GM12878 (cell line): ENCODE results near the gene MSANTD2. TPM values are rescaled to one million over a fixed set of nuclear protein-coding genes. Genes with fewer than 3 reads are reported as not detected.

ENCODE experiments used
- ATAC-seq: fragments of 200-7000 bp; cut with Tn5 transposase; 3 replicates; pipeline ENCODE4 v1.9.1; 2020; ENCODE audit warnings: mild to moderate bottlenecking, moderate library complexity
- BruUV-seq: library from RNA; stranded (reverse); fragments of 400-500 nt; replicated peaks from 2 replicates; lab custom pipeline; 2021; lab: Mats Ljungman, UMichigan
- CTCF ChIA-PET: fragments of 300-600 bp; sonication (Branson Sonifier 250); formaldehyde crosslinking; extraction: SDS; loops from one replicate; lab custom pipeline; 2021; ENCODE audit warnings: inconsistent platforms; lab: Yijun Ruan, JAX
- POLR2A ChIA-PET: fragments of 350-600 bp; formaldehyde crosslinking; extraction: SDS; loops from one replicate; lab custom pipeline; 2021; ENCODE audit warnings: inconsistent platforms; lab: Charles Lee
- RAD21 ChIA-PET: fragments of 300-600 bp; sonication (Branson Sonifier 250); formaldehyde crosslinking; loops from one replicate; lab custom pipeline; 2023; ENCODE audit warnings: antibody characterized with exemption; ENCODE audit not compliant: unreplicated experiment; lab: Charles Lee
- SMC1A ChIA-PET: fragments of 300-600 bp; sonication (Branson Sonifier 250); formaldehyde crosslinking; loops from one replicate; lab custom pipeline; 2023; ENCODE audit not compliant: unreplicated experiment, uncharacterized antibody; lab: Charles Lee
- DNase-seq: peaks from one replicate; pipeline ENCODE4 v3.0.0-alpha.2; 2011; ENCODE audit warnings: low read depth, low spot score
- FAIRE-seq: peaks from 3 replicates; lab custom pipeline; 2011; peaks lifted over from hg19 to GRCh38; lab: Jason Lieb, UNC
- H2AFZ ChIP-seq: 2 replicates; pipeline ENCODE4 v1.6.0; 2011; ENCODE audit warnings: low read depth, low read length, control low read depth; ENCODE audit not compliant: control insufficient read depth
- H3K27ac ChIP-seq: 2 replicates; pipeline ENCODE4 v1.5.1; 2011; ENCODE audit warnings: control low read depth; ENCODE audit not compliant: control insufficient read depth, insufficient read depth
- H3K27me3 ChIP-seq, 2 experiments: replicated peaks in 1 of 2; 2 replicates each; pipeline versions ENCODE4 v1.6.0 to v1.6.1; 2011; ENCODE audit warnings: low read length in 1 of 2; ENCODE audit not compliant: control insufficient read depth in 2 of 2, insufficient read depth in 2 of 2
- H3K36me3 ChIP-seq, 2 experiments: 2 replicates each; pipeline ENCODE4 v1.5.1; 2011; ENCODE audit warnings: low read length in 1 of 2; ENCODE audit not compliant: control insufficient read depth in 2 of 2, insufficient read depth in 2 of 2
- H3K4me1 ChIP-seq: 2 replicates; pipeline ENCODE4 v1.6.1; 2011; ENCODE audit warnings: mild to moderate bottlenecking, low read length, moderate library complexity, mixed read lengths; ENCODE audit not compliant: control insufficient read depth, insufficient read depth
- H3K4me2 ChIP-seq: 2 replicates; pipeline ENCODE4 v1.6.0; 2011; ENCODE audit warnings: control low read depth; ENCODE audit not compliant: control insufficient read depth, insufficient read depth
- H3K4me3 ChIP-seq: fragments of 200-600 bp; sonication (generic); 2 replicates; pipeline ENCODE4 v1.5.1; 2016
- H3K79me2 ChIP-seq: 2 replicates; pipeline ENCODE4 v1.6.0; 2011; ENCODE audit warnings: low read length; ENCODE audit not compliant: control insufficient read depth, insufficient read depth
- H3K9ac ChIP-seq: 2 replicates; pipeline ENCODE4 v1.8.0; 2011; ENCODE audit warnings: low read length, control low read depth, mixed read lengths; ENCODE audit not compliant: control insufficient read depth, insufficient read depth
- H3K9me3 ChIP-seq: replicated peaks from 3 replicates; pipeline ENCODE4 v1.5.1; 2011; ENCODE audit warnings: mild to moderate bottlenecking, low read length; ENCODE audit not compliant: control insufficient read depth, insufficient read depth
- H4K20me1 ChIP-seq: 2 replicates; pipeline ENCODE4 v1.6.0; 2011; ENCODE audit not compliant: control insufficient read depth, insufficient read depth
- CBX5 ChIP-seq: sonication (generic); IDR thresholded peaks from 2 replicates; pipeline ENCODE4 v1.6.1; 2016; ENCODE audit warnings: low read depth, moderate library complexity, mild to moderate bottlenecking, inconsistent platforms
- HDGF ChIP-seq: fragments of 450-650 bp; IDR thresholded peaks from 2 replicates; pipeline ENCODE4 v1.6.1; 2016; ENCODE audit warnings: antibody characterized with exemption
- PAX8 ChIP-seq: fragments of 450-650 bp; IDR thresholded peaks from 2 replicates; pipeline ENCODE4 v1.6.1; 2017; ENCODE audit warnings: mild to moderate bottlenecking, moderate library complexity
- SUZ12 ChIP-seq: fragments of 200-600 bp; sonication (generic); IDR thresholded peaks from one replicate; pipeline ENCODE4 v1.6.1; 2018; ENCODE audit warnings: antibody characterized with exemption, mild to moderate bottlenecking; ENCODE audit not compliant: unreplicated experiment
- TAF1 ChIP-seq: IDR thresholded peaks from 2 replicates; pipeline ENCODE4 v1.6.1; 2011; ENCODE audit warnings: mild to moderate bottlenecking, low read depth, low read length, borderline replicate concordance
- TCF7 ChIP-seq: IDR thresholded peaks from 2 replicates; pipeline ENCODE4 v1.6.1; 2014; ENCODE audit warnings: antibody characterized with exemption, borderline replicate concordance
- ZNF274 ChIP-seq: IDR thresholded peaks from one replicate; pipeline ENCODE4 v1.8.0; 2011; ENCODE audit not compliant: insufficient read length, insufficient read depth
- WGBS: methylation state at CpG from one replicate; pipeline ENCODE4 v1.1.6; 2016; ENCODE audit warnings: low lambda C conversion rate; ENCODE audit not compliant: insufficient replicate concordance, insufficient coverage; ENCODE audit errors: missing lambda C conversion rate; 5-methylcytosine and 5-hydroxymethylcytosine counted together
- in situ Hi-C: fragments of 300-500 bp; cut with MboI; formaldehyde crosslinking; loops from 9 replicates; pipeline ENCODE4 v1.14.3; 2018; ENCODE audit warnings: mixed read lengths
- intact Hi-C: fragments of 100-400 bp; cut with micrococcal nuclease; formaldehyde crosslinking; loops from one replicate; pipeline ENCODE4 v1.14.2; 2022; ENCODE audit not compliant: unreplicated experiment
- polyA plus RNA-seq, 11 experiments: library from polyadenylated mRNA; depleted of rRNA in 4 of 11; unstranded in 6 of 11; stranded (reverse) in 5 of 11; fragments of >200 nt; fragmentation: Nextera tagmentation in 4 of 11; fragmentation: Illumina TruSeq in 1 of 11; extraction: Ambion mirVana in 4 of 11; extraction: Trizol in 1 of 11; gene quantifications; 1 replicate in 1 of 11; 2 replicates in 10 of 11; pipeline versions ENCODE4 v1.2.1 to v1.2.3, GENCODE V29; 2011 to 2016; ENCODE audit warnings: inconsistent platforms in 2 of 11, missing spikeins in 2 of 11, low read depth in 1 of 11
- total RNA-seq, 4 experiments: library from RNA; depleted of rRNA in 3 of 4; stranded (reverse); fragments of >200 nt in 3 of 4; fragmentation: Illumina TruSeq in 1 of 4; extraction: Trizol in 1 of 4; gene quantifications; 2 replicates each; pipeline versions ENCODE4 v1.2.1 to v1.2.3, GENCODE V29; 2013 to 2021

Gene MSANTD2
- total and polyA plus RNA-seq, 10 of the 15 experiments (the other 5 are each of a cell fraction or from before 2014, with no cell fraction given), result 3.0 to 12.4 (median 8.0) TPM

- ChIA-PET CTCF (interaction anchor here (0.6 to 1.8 kb wide), 5 partner anchors 10 to 195 kb away, joined by 3 to 7 read pairs (median 4); partner anchors contain the start of gene MSANTD2), POLR2A (no interaction called here), SMC1A (no interaction called here)
- intact Hi-C loops (loop anchor here (5.0 kb wide), 1 partner anchor 422 kb away; no protein-coding TSS in a partner anchor), in situ Hi-C loops (loop anchor here (5.0 to 25.0 kb wide), 2 partner anchors 167 to 427 kb away; partner anchors contain the start of genes OR8B4, SIAE and SPA17)
- Histone ChIP-seq H2AFZ (no peak overlapping the region), H3K9me3 (no peaks in the 10 kb centered on the region), H3K36me3 (no peaks in the 10 kb centered on the region)
- FAIRE-seq, result no peak
- no peak for DNase-seq
- no peak for ATAC-seq
- TF ChIP-seq HDGF (no peak), CBX5 (no peak), TAF1 (no peak), TCF7 (no peak), ZNF274 (no peak), PAX8 (no peak), SUZ12 (peak; percentile 95)
- TF ChIP-seq, all 136 proteins: peak for 1
- Histone ChIP-seq H3K9ac (no peak overlapping the region), H3K4me3 (no peak overlapping the region), H3K4me1 (no peaks in the 10 kb centered on the region), H3K27ac (no peak overlapping the region), H3K27me3 (peaks cover 16 to 28% of the 10 kb centered on the region in 2 experiments), H4K20me1 (no peaks in the 10 kb centered on the region), H3K4me2 (peak overlapping the region; percentile 47; the same call in 1 of the 2 replicates), H3K79me2 (no peaks in the 10 kb centered on the region)
- BruUV-seq, result no TSS peak
- WGBS, result 19% methylated on average over 43 of the region's 87 CpGs
- RAD21 ChIA-PET, result no interaction called here
Measured at GRCh38 chr11:124839128-124839971, 39.1 kb upstream of the MSANTD2 start.
